A549 treated with CpdA at 1 μM for 4 hours (cell line): ENCODE results near the gene FBXW12. TPM values are rescaled to one million over a fixed set of nuclear protein-coding genes. Genes with fewer than 3 reads are reported as not detected.

Source experiments
- total RNA-seq: library from RNA; stranded (reverse); fragments of 200-300 nt; extraction: Qiagen RNA extraction; gene quantifications from 5 replicates; pipeline ENCODE4 v1.2.3, GENCODE V29; 2022; ENCODE audit warnings: low read depth

Gene FBXW12, protein sequence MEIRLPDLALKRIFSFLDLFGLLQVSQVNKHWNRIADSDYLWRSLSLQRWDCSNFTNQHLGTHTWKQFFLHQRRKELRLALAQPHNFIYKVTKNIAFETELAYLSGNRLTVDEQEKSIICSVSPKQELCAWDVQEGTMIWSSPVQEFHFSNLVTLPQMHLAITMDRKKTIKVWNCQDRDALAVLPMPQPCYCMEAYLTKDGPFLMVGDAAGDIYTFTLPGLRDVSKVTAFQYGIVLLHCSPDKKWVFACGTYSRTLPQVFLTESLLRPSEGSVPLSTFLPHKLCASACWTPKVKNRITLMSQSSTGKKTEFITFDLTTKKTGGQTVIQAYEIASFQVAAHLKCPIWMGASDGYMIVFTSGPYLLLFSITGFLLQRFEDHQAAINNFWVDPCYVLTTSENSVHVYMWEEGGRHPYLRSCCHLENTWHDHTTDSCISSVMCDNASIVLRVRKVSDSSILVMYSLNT
- not detected in 5 replicates for total RNA-seq

DNA sequence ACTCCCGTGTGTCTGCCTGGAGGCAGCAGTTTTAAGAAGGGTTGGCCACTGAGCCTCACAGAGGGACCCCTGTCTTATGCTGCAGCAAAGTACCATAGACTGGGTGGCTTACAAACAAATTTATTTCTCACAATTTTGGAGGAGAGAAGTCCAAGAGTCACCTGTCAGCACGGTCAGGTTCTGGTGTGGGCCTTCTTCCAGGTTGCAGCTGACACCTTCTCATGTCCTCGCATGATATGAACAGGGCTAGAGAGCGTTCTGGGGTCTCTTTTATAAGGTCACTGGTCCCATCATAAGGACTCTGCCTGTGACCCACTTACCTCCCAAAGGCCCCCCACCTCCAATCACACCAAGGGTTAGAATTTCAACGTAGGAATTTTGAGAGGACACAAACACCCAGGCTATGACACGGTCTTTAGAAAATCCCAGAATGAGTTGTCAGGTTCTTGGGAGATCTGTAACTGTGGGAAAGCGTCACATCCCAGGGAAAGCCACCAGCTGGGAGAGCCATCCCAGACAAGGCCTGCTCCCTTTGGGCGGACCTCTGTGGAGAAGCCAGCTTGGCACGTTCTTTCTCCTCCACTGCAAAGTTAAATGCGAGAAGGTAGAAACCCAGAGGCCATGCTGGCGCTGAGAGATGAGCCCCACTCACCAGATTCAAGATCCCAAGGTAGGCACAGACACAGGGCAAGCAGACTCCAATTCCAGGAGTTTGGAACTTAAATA lies at the start of gene FBXW12:
FBXW12 (plus strand) TSS at position 569 of the 726 bp plus-strand sequence. CDS start 549 bp downstream, outside the sequence.

DNA sequence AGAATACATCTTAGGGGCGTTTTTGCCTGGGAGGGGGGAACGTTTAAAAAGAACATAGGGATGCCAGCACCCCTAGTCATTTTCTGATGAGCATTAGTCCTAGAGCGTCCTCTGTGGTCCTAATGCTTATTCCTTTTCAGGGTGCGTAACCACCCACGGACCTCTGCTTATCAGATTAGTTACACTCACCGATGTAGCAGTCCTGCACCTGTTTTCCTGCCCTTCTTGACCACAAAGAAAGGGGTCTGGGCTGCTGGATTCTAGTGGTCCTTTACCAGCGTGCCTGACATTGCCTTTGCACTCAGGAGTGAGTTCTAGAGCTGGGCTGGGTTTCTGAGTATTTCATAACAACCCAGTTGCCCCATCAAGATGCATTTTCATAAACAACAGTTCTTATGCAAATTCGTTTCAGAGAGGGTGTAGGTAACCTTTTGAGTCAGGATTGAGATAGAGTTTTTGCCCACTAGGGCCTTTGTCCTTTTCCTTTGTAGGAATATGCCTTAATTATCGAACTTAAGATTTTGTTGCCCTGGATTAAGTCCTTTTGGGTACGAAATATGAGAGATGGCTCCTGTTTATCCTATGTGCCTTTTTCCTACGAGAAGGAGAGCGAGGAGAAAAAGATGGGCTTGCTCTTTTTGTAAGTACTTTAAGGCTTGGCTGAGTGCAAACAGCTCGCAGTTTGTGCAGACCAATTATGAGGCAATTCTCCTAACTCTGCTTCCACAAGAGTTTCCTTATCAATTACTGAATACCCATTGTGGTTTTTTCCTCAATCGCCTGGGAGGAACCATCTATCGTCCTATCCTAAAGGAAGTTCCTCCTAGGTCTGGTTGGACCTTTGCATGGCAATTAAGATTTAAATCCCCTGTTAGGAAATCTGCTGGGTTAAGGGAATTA lies 38.4 kb upstream of the FBXW12 start, which contains the start of gene SPINK8:
SPINK8 (minus strand) TSS at position 316 of the 900 bp plus-strand sequence. CDS start 5,320 bp downstream, outside the sequence.

DNA sequence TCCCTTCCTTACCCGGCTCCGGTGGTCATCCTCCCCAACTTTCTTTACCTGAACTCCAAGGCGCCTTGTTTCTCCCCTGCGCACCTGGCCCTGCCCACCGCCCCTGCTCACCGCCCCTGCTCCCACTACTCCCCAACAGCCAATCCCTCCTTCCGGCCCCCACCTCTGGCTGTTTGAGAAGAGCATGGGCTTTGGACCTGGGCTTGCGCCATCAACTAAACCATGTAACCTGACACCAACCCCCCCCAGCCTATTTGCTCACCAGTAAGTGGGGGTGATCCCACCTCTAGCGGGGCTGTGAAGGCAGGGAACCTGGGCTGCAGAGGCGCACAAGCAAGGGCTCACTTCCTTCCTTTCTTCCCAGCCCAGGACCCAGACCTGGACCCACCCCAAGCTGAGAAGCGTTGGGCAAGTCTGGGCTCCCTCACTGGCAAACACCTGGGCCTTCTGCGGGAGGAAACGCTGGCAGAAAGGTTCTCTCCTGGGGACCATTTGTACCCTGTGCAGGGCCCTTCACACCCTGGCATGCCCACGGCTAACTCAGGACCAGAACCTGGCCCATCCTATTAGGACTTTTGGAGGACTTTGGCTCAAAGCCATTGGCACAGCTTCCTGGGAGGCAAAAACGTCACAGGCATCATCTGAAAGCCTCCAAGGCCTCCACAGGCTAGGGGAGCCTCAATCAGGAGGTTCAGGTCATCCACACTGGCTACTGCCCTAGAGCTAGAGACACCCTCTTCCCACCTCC lies 58.1 kb downstream of the FBXW12 start, which contains the start of gene PLXNB1:
PLXNB1 (minus strand) TSS at position 127 of the 748 bp plus-strand sequence. CDS start 5,475 bp downstream, outside the sequence.

DNA sequence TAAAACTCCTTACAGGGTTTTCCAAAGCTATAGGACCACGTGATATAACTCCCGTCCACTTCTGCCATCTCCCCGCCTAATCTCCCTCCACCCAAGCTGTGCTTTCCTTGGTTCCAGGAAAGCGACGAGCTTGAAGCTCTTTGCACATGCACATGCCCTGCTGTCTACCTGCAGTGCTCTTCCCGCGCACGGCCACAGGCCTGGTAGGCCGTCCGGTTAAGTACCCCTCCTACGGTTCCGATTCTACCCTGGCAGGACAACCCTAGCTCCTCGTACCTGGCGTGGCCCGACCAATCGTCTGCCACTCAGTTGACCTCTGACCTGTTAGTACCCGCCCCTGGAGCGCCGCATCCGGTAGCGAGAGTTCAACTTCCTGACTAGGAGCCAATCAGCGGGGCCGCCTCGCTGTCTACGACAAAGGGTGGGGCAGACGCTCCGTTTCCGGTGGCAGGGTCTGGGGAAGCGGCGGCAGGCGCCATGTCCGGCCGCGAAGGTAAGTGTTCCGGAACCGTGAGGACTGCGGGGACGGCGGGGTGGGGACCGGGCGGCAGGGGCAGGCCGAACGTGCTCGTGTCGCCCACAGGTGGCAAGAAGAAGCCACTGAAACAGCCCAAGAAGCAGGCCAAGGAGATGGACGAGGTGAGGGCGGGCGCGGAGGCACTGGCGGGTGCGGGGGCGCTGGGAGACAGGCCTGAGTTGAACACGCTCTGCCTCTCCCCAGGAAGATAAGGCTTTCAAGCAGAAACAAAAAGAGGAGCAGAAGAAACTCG lies 68.0 kb downstream of the FBXW12 start, which contains the start of the genes CCDC51 and TMA7:
CCDC51 (minus strand) TSS at position 300 of the 770 bp plus-strand sequence. CDS start 4,991 bp downstream, outside the sequence.
TMA7 (plus strand) TSS at position 438 of the 770 bp plus-strand sequence; CDS start at position 478, 40 bp downstream.

Other genes starting within 250 kb of the FBXW12 start
- gene CDC25A, start 183.8 kb upstream of the FBXW12 start, total RNA-seq, result 9.1 to 11.3 TPM (median 9.8 TPM) in 5 replicates
- 0.23 TPM in 1 of 5 replicates, not detected in the others for gene CAMP, start 148.7 kb upstream of the FBXW12 start, total RNA-seq
- 2.2 to 3.0 TPM (median 2.4 TPM) in 5 replicates for gene ZNF589, start 131.1 kb upstream of the FBXW12 start, total RNA-seq
- 22.6 to 26.2 TPM (median 24.6 TPM) in 5 replicates for gene NME6, start 70.9 kb upstream of the FBXW12 start, total RNA-seq
- not detected in 5 replicates for gene SPINK8, start 38.6 kb upstream of the FBXW12 start, total RNA-seq
- 13.7 to 17.6 TPM (median 14.1 TPM) in 5 replicates for gene PLXNB1, start 57.9 kb downstream of the FBXW12 start, total RNA-seq
- 24.0 to 28.4 TPM (median 26.6 TPM) in 5 replicates for gene CCDC51, start 67.9 kb downstream of the FBXW12 start, total RNA-seq
- gene TMA7, start 68.0 kb downstream of the FBXW12 start, total RNA-seq, result 260 to 415 TPM (median 305 TPM) in 5 replicates
- gene ATRIP, start 74.5 kb downstream of the FBXW12 start, total RNA-seq, result 7.8 to 9.4 TPM (median 9.3 TPM) in 5 replicates
- 102 to 137 TPM (median 129 TPM) in 5 replicates for gene SHISA5, start 132.0 kb downstream of the FBXW12 start, total RNA-seq
- gene PFKFB4, start 184.6 kb downstream of the FBXW12 start, total RNA-seq, result 14.0 to 25.2 TPM (median 15.7 TPM) in 5 replicates
- gene UCN2, start 191.6 kb downstream of the FBXW12 start, total RNA-seq, result 8.5 to 11.8 TPM (median 10.2 TPM) in 5 replicates
- gene COL7A1, start 223.1 kb downstream of the FBXW12 start, total RNA-seq, result 152 to 242 TPM (median 215 TPM) in 5 replicates
- gene UQCRC1, start 237.4 kb downstream of the FBXW12 start, total RNA-seq, result 161 to 184 TPM (median 180 TPM) in 5 replicates
- gene TMEM89, start 249.6 kb downstream of the FBXW12 start, total RNA-seq, result 0.15 to 0.24 TPM in 2 of 5 replicates, not detected in the others